ENCODE measurements around the gene TSPEAR. TPM values are rescaled to one million over a fixed set of nuclear protein-coding genes. Genes with fewer than 3 reads are reported as not detected.

The TSPEAR gene
- polyA plus RNA-seq, 1 of the 3 experiments (the other 2 are of a cell fraction) = 0.08 TPM

- Histone ChIP-seq H3F3A (replicated peaks; ENCODE audit: insufficient read depth) (no peaks in the 10 kb centered on the region), H3K27ac (ENCODE audit: low read depth in 2 of 2, low read length in 1 of 2) (no peak overlapping the region), H3K9me3 (no peaks in the 10 kb centered on the region), H3K4me1 (ENCODE audit: control insufficient read depth in 1 of 2, insufficient read depth in 2 of 2, low read depth in 1 of 2, low read length in 1 of 2) (no peaks in the 10 kb centered on the region; a peak in 1 of 4 replicates), H4K20me1 (ENCODE audit: insufficient read depth) (no peaks in the 10 kb centered on the region), H3K9ac (no peak overlapping the region), H3K4me2 (no peak overlapping the region), H3K36me3 (replicated peaks in 1 of 2; ENCODE audit: control insufficient read depth in 1 of 2, insufficient read depth in 2 of 2, low read length in 1 of 2) (no peaks in the 10 kb centered on the region), H3K27me3 (ENCODE audit: insufficient read depth) (peaks cover 26% of the 10 kb centered on the region), H3K79me2 (ENCODE audit: insufficient read depth) (no peaks in the 10 kb centered on the region), H3K4me3 (ENCODE audit: low read depth in 2 of 2, low read length in 1 of 2) (no peak overlapping the region), H3K9me2 (no peaks in the 10 kb centered on the region), H2AFZ (ENCODE audit: low read depth) (no peak overlapping the region)
- no peak for TF ChIP-seq RXRA (IDR thresholded peaks at IDR 0.05; ENCODE audit: borderline replicate concordance, low read depth)
- no peak for TF ChIP-seq TAF1 (IDR thresholded peaks at IDR 0.05; ENCODE audit: borderline replicate concordance, low read depth, low read length)
- TF ChIP-seq GABPA (IDR thresholded peaks at IDR 0.05; ENCODE audit: low read depth) = no peak
- TF ChIP-seq YY1 (IDR thresholded peaks at IDR 0.05; ENCODE audit: low read depth) = no peak
- no peak for TF ChIP-seq FOXM1 (IDR thresholded peaks at IDR 0.05; ENCODE audit: low read depth)
- TF ChIP-seq FOSL2 (IDR thresholded peaks at IDR 0.05; ENCODE audit: borderline replicate concordance, low read depth) = no peak
- no peak for TF ChIP-seq CHD2 (IDR thresholded peaks at IDR 0.05; ENCODE audit: low read length, partially characterized antibody)
- no peak for TF ChIP-seq GATA2 (CRISPR knock-in tag; IDR thresholded peaks at IDR 0.05)
- TF ChIP-seq TEAD4 (IDR thresholded peaks at IDR 0.05; ENCODE audit: borderline replicate concordance, insufficient read depth) = no peak
- no peak for TF ChIP-seq SMC3 (IDR thresholded peaks at IDR 0.05; ENCODE audit: low read depth, low read length)
- no peak for TF ChIP-seq RFX5 (IDR thresholded peaks at IDR 0.05; ENCODE audit: low read length)
- TF ChIP-seq MEF2A (IDR thresholded peaks at IDR 0.05; ENCODE audit: borderline replicate concordance, low read depth) = no peak
- TF ChIP-seq RCOR1 (IDR thresholded peaks at IDR 0.05; ENCODE audit: low read length) = no peak
- no peak for TF ChIP-seq USF2 (IDR thresholded peaks at IDR 0.05; ENCODE audit: borderline replicate concordance, low read depth, low read length)
- TF ChIP-seq TCF12 (IDR thresholded peaks at IDR 0.05) = no peak
- TF ChIP-seq EZH2phosphoT487 (IDR thresholded peaks at IDR 0.05; ENCODE audit: borderline replicate concordance, low read depth) = no peak
- POLR2A ChIA-PET = no interaction called here
- 64% methylated on average over 12 of the region's 16 CpGs for WGBS (ENCODE audit: low lambda C conversion rate)
- CTCF ChIA-PET = interaction anchor here (1.5 to 1.9 kb wide), 2 partner anchors 237 to 294 kb away, joined by 3 to 5 read pairs; no protein-coding TSS in a partner anchor
- DNase-seq = no peak
Observed at GRCh38 chr21:44505673-44506278, 205.6 kb downstream of the TSPEAR start.

- WGBS (ENCODE audit: low lambda C conversion rate) = 66% methylated on average over 20 of the region's 20 CpGs
- Histone ChIP-seq H3K27ac (ENCODE audit: low read depth in 2 of 2, low read length in 1 of 2) (no peak overlapping the region), H3K79me2 (ENCODE audit: insufficient read depth) (no peaks in the 10 kb centered on the region), H3K36me3 (replicated peaks in 1 of 2; ENCODE audit: control insufficient read depth in 1 of 2, insufficient read depth in 2 of 2, low read length in 1 of 2) (no peaks in the 10 kb centered on the region), H2AFZ (ENCODE audit: low read depth) (no peak overlapping the region), H3K4me1 (ENCODE audit: control insufficient read depth in 1 of 2, insufficient read depth in 2 of 2, low read depth in 1 of 2, low read length in 1 of 2) (no peaks in the 10 kb centered on the region), H3K9ac (no peak overlapping the region), H3K4me2 (no peak overlapping the region), H3K27me3 (ENCODE audit: insufficient read depth) (peaks cover 34% of the 10 kb centered on the region), H3K9me2 (no peaks in the 10 kb centered on the region), H3F3A (replicated peaks; ENCODE audit: insufficient read depth) (no peaks in the 10 kb centered on the region), H4K20me1 (ENCODE audit: insufficient read depth) (no peaks in the 10 kb centered on the region), H3K4me3 (ENCODE audit: low read depth in 2 of 2, low read length in 1 of 2) (no peak overlapping the region), H3K9me3 (no peaks in the 10 kb centered on the region)
- CTCF ChIA-PET = no interaction called here
- DNase-seq = no peak
- POLR2A ChIA-PET = no interaction called here
- TF ChIP-seq TEAD4 (IDR thresholded peaks at IDR 0.05; ENCODE audit: borderline replicate concordance, insufficient read depth) (no peak), IRF3 (IDR thresholded peaks at IDR 0.05; ENCODE audit: low read depth, low read length) (no peak), GABPA (IDR thresholded peaks at IDR 0.05; ENCODE audit: low read depth) (no peak), GATA2 (CRISPR knock-in tag; IDR thresholded peaks at IDR 0.05) (no peak), EZH2phosphoT487 (IDR thresholded peaks at IDR 0.05; ENCODE audit: borderline replicate concordance, low read depth) (no peak), ZBTB33 (IDR thresholded peaks at IDR 0.05; ENCODE audit: borderline replicate concordance, low read depth) (no peak), MXI1 (IDR thresholded peaks at IDR 0.05; ENCODE audit: low read depth, low read length) (no peak), FOXM1 (IDR thresholded peaks at IDR 0.05; ENCODE audit: low read depth) (no peak), MAX (IDR thresholded peaks at IDR 0.05; ENCODE audit: low read depth) (no peak), RCOR1 (IDR thresholded peaks at IDR 0.05; ENCODE audit: low read length) (no peak), FOSL2 (IDR thresholded peaks at IDR 0.05; ENCODE audit: borderline replicate concordance, low read depth) (no peak), CTCF (IDR thresholded peaks at IDR 0.05) (no peak)
Observed at GRCh38 chr21:44503901-44504399, 207.4 kb downstream of the TSPEAR start.

All from SK-N-SH (cell line).